Stimulated activated CD8-positive, alpha-beta memory T cell treated with anti-CD3 and anti-CD28 coated beads, Interleukin-15, amount 100 ng/mL, for 48 hours (primary cell): ENCODE measurements around the gene IPO9.

ENCODE experiments used
- DNase-seq, 2 donors: peaks; one replicate each; pipeline ENCODE4 v3.0.0-alpha.2; 2020; ENCODE audit warnings: low read depth in 2 of 2

Gene IPO9

GRCh38 chr1:201828820-201829774 is at the start of gene IPO9:
IPO9 (plus strand) TSS chr1:201829157; CDS start chr1:201829210, 53 bp downstream.
- DNase-seq, result peak; percentile 92 to 93

GRCh38 chr1:201779351-201779880 is 49.5 kb upstream of the IPO9 start:
- DNase-seq, result no peak

- DNase-seq, result no peak
Measured at GRCh38 chr1:201780952-201781351, 48.0 kb upstream of the IPO9 start.

- no peak for DNase-seq
Measured at GRCh38 chr1:201781437-201781836, 47.5 kb upstream of the IPO9 start.

GRCh38 chr1:201782353-201782752 is 46.6 kb upstream of the IPO9 start:
- DNase-seq, result no peak

- no peak for DNase-seq
Measured at GRCh38 chr1:201783058-201783457, 45.9 kb upstream of the IPO9 start.

GRCh38 chr1:201783572-201783971 is 45.4 kb upstream of the IPO9 start:
- DNase-seq, result no peak

- no peak for DNase-seq
Measured at GRCh38 chr1:201785291-201785690, 43.7 kb upstream of the IPO9 start.

- DNase-seq, result no peak
Measured at GRCh38 chr1:201786824-201787223, 42.1 kb upstream of the IPO9 start.

- DNase-seq, result no peak
Measured at GRCh38 chr1:201788296-201788695, 40.7 kb upstream of the IPO9 start.

GRCh38 chr1:201789245-201789644 is 39.7 kb upstream of the IPO9 start:
- DNase-seq, result no peak

GRCh38 chr1:201790261-201790660 is 38.7 kb upstream of the IPO9 start:
- DNase-seq, result no peak

- DNase-seq, result no peak
Measured at GRCh38 chr1:201791051-201791778, 37.7 kb upstream of the IPO9 start.

GRCh38 chr1:201791779-201792173 is 37.2 kb upstream of the IPO9 start:
- no peak for DNase-seq

- DNase-seq, result peak in 1 of 2 donors; percentile 4
Measured at GRCh38 chr1:201792534-201793305, 36.2 kb upstream of the IPO9 start.

- DNase-seq, result no peak
Measured at GRCh38 chr1:201793306-201793925, 35.5 kb upstream of the IPO9 start.

GRCh38 chr1:201795066-201795465 is 33.9 kb upstream of the IPO9 start:
- DNase-seq, result no peak

GRCh38 chr1:201800246-201800645 is 28.7 kb upstream of the IPO9 start:
- DNase-seq, result no peak

GRCh38 chr1:201806801-201807200 is 22.2 kb upstream of the IPO9 start:
- no peak for DNase-seq

GRCh38 chr1:201807958-201808632 is 20.9 kb upstream of the IPO9 start:
- DNase-seq, result no peak

GRCh38 chr1:201808633-201808990 is 20.3 kb upstream of the IPO9 start:
- no peak for DNase-seq
